Esophagus squamous epithelium (tissue), 4 donors: ENCODE results near the gene ZNF683.

Experiments
- POLR2A ChIP-seq, 4 donors: fragments of 450-650 bp; IDR thresholded peaks; one replicate each; pipeline ENCODE4 v1.6.1; 2017; ENCODE audit warnings: antibody characterized with exemption in 4 of 4, mild to moderate bottlenecking in 4 of 4, moderate library complexity in 3 of 4
- TF ChIP-seq, protein P1 (sequence below), 6 experiments: fragments of 450-650 bp in 4 of 6; fragments of 200-600 bp in 2 of 6; sonication (generic) in 2 of 6; IDR thresholded peaks; one replicate each; pipeline ENCODE4 v1.5.1; 2016 to 2019; ENCODE audit warnings: antibody characterized with exemption in 6 of 6, mild to moderate bottlenecking in 4 of 6, moderate library complexity in 4 of 6

GRCh38 chr1:26368006-26368405, 4.5 kb downstream of the ZNF683 start:
- TF ChIP-seq, protein P1, sequence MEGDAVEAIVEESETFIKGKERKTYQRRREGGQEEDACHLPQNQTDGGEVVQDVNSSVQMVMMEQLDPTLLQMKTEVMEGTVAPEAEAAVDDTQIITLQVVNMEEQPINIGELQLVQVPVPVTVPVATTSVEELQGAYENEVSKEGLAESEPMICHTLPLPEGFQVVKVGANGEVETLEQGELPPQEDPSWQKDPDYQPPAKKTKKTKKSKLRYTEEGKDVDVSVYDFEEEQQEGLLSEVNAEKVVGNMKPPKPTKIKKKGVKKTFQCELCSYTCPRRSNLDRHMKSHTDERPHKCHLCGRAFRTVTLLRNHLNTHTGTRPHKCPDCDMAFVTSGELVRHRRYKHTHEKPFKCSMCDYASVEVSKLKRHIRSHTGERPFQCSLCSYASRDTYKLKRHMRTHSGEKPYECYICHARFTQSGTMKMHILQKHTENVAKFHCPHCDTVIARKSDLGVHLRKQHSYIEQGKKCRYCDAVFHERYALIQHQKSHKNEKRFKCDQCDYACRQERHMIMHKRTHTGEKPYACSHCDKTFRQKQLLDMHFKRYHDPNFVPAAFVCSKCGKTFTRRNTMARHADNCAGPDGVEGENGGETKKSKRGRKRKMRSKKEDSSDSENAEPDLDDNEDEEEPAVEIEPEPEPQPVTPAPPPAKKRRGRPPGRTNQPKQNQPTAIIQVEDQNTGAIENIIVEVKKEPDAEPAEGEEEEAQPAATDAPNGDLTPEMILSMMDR (IDR thresholded peaks at IDR 0.05) = no peak
- no peak for TF ChIP-seq POLR2A (IDR thresholded peaks at IDR 0.05)
